SK-N-SH treated with all-trans-retinoic acid at 6 μM for 48 hours (cell line): ENCODE results near the gene ZNF697.

Source experiments
- ATAC-seq: fragments of 200-7000 bp; cut with Tn5 transposase; 3 replicates; pipeline ENCODE4 v1.9.1; 2020; ENCODE audit warnings: mild to moderate bottlenecking, moderate library complexity
- ARNTL ChIP-seq: fragments of 450-650 bp; formaldehyde crosslinking; IDR thresholded peaks from 2 replicates; pipeline ENCODE4 v1.5.0; 2020; ENCODE audit warnings: low read depth, mild to moderate bottlenecking, moderate library complexity, borderline replicate concordance
- BACH2 ChIP-seq: fragments of 250-450 bp; sonication (Bioruptor Pico); IDR thresholded peaks from 2 replicates; pipeline ENCODE4 v1.9.0; 2021; ENCODE audit warnings: mild to moderate bottlenecking, borderline replicate concordance
- CSDC2 ChIP-seq: fragments of 250-450 bp; sonication (Bioruptor Pico); IDR thresholded peaks from 2 replicates; pipeline ENCODE4 v1.5.0; 2020; ENCODE audit warnings: mild to moderate bottlenecking, moderate library complexity
- ESRRG ChIP-seq: fragments of 250-450 bp; sonication (Bioruptor Pico); IDR thresholded peaks from 2 replicates; pipeline ENCODE4 v1.6.1; 2021; ENCODE audit warnings: mild to moderate bottlenecking
- ISL1 ChIP-seq: fragments of 250-450 bp; sonication (Bioruptor Pico); IDR thresholded peaks from 2 replicates; pipeline ENCODE4 v2.1.2; 2022; ENCODE audit warnings: mild to moderate bottlenecking, moderate library complexity
- OSR1 ChIP-seq: fragments of 250-450 bp; sonication (Bioruptor Pico); IDR thresholded peaks from 2 replicates; pipeline ENCODE4 v1.8.0; 2022; ENCODE audit warnings: moderate library complexity, mild to moderate bottlenecking, inconsistent platforms
- PPARA ChIP-seq: fragments of 250-450 bp; sonication (Bioruptor Pico); IDR thresholded peaks from 2 replicates; pipeline ENCODE4 v1.5.0; 2020; ENCODE audit warnings: mild to moderate bottlenecking, borderline replicate concordance
- RARB ChIP-seq: fragments of 250-450 bp; sonication (Bioruptor Pico); IDR thresholded peaks from 2 replicates; pipeline ENCODE4 v1.8.0; 2021; ENCODE audit warnings: mild to moderate bottlenecking, moderate library complexity
- SNAI2 ChIP-seq: fragments of 250-450 bp; sonication (Bioruptor Pico); IDR thresholded peaks from 2 replicates; pipeline ENCODE4 v1.5.0; 2020; ENCODE audit warnings: mild to moderate bottlenecking, moderate library complexity
- TOX ChIP-seq: fragments of 250-450 bp; sonication (Bioruptor Pico); IDR thresholded peaks from 2 replicates; pipeline ENCODE4 v1.8.0; 2021; ENCODE audit warnings: mild to moderate bottlenecking, moderate library complexity, borderline replicate concordance
- ZC3H10 ChIP-seq: fragments of 250-450 bp; sonication (Bioruptor Pico); IDR thresholded peaks from 2 replicates; pipeline ENCODE4 v1.5.1; 2021; ENCODE audit warnings: mild to moderate bottlenecking, moderate library complexity
- ZFP3 ChIP-seq: fragments of 250-450 bp; sonication (Bioruptor Pico); IDR thresholded peaks from 2 replicates; pipeline ENCODE4 v1.5.0; 2020; ENCODE audit warnings: mild to moderate bottlenecking, moderate library complexity
- ZFP30 ChIP-seq: fragments of 450-650 bp; formaldehyde crosslinking; IDR thresholded peaks from 2 replicates; pipeline ENCODE4 v1.5.0; 2022; ENCODE audit warnings: mild to moderate bottlenecking, moderate library complexity
- ZNF565 ChIP-seq: fragments of 450-650 bp; formaldehyde crosslinking; conservative IDR thresholded peaks from 2 replicates; pipeline ENCODE4 v1.5.0; 2020; ENCODE audit warnings: low read depth, mild to moderate bottlenecking, moderate library complexity
- ZNF70 ChIP-seq: fragments of 450-650 bp; formaldehyde crosslinking; IDR thresholded peaks from 2 replicates; pipeline ENCODE4 v1.5.0; 2020; ENCODE audit warnings: mild to moderate bottlenecking, moderate library complexity
- ZNF8 ChIP-seq: fragments of 450-650 bp; formaldehyde crosslinking; IDR thresholded peaks from 2 replicates; pipeline ENCODE4 v1.5.0; 2020; ENCODE audit warnings: mild to moderate bottlenecking, moderate library complexity
- TF ChIP-seq, protein P1 (sequence below): fragments of 250-450 bp; sonication (Bioruptor Pico); IDR thresholded peaks from 2 replicates; pipeline ENCODE4 v1.8.0; 2021; ENCODE audit warnings: low read depth, mild to moderate bottlenecking, moderate library complexity, borderline replicate concordance
- TF ChIP-seq, protein P2 (sequence below): fragments of 250-450 bp; sonication (Bioruptor Pico); IDR thresholded peaks from 2 replicates; pipeline ENCODE4 v1.5.1; 2020; ENCODE audit warnings: low read depth, mild to moderate bottlenecking, moderate library complexity
- TF ChIP-seq, protein P3 (sequence below): fragments of 250-450 bp; sonication (Bioruptor Pico); IDR thresholded peaks from 2 replicates; pipeline ENCODE4 v1.5.1; 2021; ENCODE audit warnings: mild to moderate bottlenecking, moderate library complexity
- TF ChIP-seq, protein P4 (sequence below): fragments of 250-450 bp; sonication (Bioruptor Pico); IDR thresholded peaks from 2 replicates; pipeline ENCODE4 v1.5.0; 2020; ENCODE audit warnings: mild to moderate bottlenecking, moderate library complexity
- TF ChIP-seq, protein P5 (sequence below): fragments of 250-450 bp; sonication (Bioruptor Pico); IDR thresholded peaks from 2 replicates; pipeline ENCODE4 v1.8.0; 2020; ENCODE audit warnings: mild to moderate bottlenecking, moderate library complexity, borderline replicate concordance

The ZNF697 gene

DNA sequence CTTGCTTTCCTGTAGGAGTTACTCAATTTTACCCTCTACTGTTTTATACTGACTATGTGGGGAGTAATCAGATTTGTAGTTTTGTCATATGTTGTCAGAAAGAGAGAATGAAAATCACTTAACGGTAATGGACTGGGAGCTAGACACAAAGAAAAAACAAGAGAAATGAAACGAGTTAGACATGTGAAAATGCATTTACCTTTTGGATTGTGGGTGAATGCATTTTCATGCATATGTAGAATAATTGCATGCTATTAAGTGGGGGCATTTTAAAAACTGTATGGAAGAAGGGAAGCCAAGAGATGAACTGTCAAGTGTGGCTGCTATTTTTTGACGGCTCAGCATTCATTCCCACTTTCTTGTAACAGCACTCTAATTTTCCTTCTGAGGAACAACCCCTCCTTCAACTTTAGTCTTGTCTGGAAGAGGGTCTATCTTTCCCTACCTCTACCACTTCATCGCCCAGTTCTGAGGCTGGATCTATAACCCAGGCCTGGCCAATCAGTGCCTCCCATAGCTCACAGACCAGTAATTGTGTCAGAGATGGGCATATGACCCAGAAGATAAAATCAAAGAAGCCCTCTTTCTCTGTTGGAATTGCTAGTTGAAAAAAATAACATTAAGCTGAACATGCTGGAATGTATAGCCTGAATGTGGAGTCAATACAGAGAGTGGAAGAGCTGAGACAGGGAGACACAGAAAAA, 5.2 kb upstream of the ZNF697 start:
- TF ChIP-seq ARNTL (CRISPR knock-in tag): no peak
- TF ChIP-seq ISL1: no peak
- no peak for TF ChIP-seq ESRRG
- no peak for TF ChIP-seq RARB (CRISPR knock-in tag)
- no peak for ATAC-seq

DNA sequence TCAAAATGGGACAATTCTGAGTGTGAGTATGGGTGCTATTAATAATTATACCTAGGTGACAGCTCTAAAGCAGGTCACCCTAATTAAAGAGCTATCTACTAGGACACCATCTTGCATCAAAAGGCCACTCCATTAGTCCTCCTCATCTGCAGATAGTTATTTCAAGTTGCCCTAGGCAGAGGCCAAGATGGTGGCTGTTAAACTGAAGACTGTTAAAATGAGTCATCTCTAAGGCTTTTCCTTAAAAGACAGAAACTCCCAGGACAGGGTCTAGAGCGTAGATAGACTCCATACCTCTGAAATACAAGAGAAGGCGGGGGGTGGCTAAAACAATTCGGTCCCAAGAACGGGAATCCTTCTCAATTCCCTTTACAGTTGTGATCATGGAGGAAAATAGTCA, 4.5 kb upstream of the ZNF697 start:
- ATAC-seq: no peak
- TF ChIP-seq, protein P1, sequence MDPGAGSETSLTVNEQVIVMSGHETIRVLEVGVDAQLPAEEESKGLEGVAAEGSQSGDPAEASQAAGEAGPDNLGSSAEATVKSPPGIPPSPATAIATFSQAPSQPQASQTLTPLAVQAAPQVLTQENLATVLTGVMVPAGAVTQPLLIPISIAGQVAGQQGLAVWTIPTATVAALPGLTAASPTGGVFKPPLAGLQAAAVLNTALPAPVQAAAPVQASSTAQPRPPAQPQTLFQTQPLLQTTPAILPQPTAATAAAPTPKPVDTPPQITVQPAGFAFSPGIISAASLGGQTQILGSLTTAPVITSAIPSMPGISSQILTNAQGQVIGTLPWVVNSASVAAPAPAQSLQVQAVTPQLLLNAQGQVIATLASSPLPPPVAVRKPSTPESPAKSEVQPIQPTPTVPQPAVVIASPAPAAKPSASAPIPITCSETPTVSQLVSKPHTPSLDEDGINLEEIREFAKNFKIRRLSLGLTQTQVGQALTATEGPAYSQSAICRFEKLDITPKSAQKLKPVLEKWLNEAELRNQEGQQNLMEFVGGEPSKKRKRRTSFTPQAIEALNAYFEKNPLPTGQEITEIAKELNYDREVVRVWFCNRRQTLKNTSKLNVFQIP (CRISPR knock-in tag): no peak
- TF ChIP-seq RARB (CRISPR knock-in tag) (no peak), ZFP30 (CRISPR knock-in tag) (no peak), ISL1 (no peak), ARNTL (CRISPR knock-in tag) (no peak), ZNF565 (CRISPR knock-in tag) (no peak), ESRRG (no peak), ZNF8 (CRISPR knock-in tag) (no peak), SNAI2 (CRISPR knock-in tag) (no peak), OSR1 (no peak), CSDC2 (CRISPR knock-in tag) (no peak), TOX (CRISPR knock-in tag) (no peak), PPARA (CRISPR knock-in tag) (no peak), ZNF70 (no peak), BACH2 (CRISPR knock-in tag) (no peak)
- TF ChIP-seq, protein P2, sequence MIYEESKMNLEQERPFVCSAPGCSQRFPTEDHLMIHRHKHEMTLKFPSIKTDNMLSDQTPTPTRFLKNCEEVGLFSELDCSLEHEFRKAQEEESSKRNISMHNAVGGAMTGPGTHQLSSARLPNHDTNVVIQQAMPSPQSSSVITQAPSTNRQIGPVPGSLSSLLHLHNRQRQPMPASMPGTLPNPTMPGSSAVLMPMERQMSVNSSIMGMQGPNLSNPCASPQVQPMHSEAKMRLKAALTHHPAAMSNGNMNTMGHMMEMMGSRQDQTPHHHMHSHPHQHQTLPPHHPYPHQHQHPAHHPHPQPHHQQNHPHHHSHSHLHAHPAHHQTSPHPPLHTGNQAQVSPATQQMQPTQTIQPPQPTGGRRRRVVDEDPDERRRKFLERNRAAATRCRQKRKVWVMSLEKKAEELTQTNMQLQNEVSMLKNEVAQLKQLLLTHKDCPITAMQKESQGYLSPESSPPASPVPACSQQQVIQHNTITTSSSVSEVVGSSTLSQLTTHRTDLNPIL (CRISPR knock-in tag): no peak
- TF ChIP-seq, protein P3, sequence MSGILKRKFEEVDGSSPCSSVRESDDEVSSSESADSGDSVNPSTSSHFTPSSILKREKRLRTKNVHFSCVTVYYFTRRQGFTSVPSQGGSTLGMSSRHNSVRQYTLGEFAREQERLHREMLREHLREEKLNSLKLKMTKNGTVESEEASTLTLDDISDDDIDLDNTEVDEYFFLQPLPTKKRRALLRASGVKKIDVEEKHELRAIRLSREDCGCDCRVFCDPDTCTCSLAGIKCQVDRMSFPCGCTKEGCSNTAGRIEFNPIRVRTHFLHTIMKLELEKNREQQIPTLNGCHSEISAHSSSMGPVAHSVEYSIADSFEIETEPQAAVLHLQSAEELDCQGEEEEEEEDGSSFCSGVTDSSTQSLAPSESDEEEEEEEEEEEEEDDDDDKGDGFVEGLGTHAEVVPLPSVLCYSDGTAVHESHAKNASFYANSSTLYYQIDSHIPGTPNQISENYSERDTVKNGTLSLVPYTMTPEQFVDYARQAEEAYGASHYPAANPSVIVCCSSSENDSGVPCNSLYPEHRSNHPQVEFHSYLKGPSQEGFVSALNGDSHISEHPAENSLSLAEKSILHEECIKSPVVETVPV: no peak
- TF ChIP-seq, protein P4, sequence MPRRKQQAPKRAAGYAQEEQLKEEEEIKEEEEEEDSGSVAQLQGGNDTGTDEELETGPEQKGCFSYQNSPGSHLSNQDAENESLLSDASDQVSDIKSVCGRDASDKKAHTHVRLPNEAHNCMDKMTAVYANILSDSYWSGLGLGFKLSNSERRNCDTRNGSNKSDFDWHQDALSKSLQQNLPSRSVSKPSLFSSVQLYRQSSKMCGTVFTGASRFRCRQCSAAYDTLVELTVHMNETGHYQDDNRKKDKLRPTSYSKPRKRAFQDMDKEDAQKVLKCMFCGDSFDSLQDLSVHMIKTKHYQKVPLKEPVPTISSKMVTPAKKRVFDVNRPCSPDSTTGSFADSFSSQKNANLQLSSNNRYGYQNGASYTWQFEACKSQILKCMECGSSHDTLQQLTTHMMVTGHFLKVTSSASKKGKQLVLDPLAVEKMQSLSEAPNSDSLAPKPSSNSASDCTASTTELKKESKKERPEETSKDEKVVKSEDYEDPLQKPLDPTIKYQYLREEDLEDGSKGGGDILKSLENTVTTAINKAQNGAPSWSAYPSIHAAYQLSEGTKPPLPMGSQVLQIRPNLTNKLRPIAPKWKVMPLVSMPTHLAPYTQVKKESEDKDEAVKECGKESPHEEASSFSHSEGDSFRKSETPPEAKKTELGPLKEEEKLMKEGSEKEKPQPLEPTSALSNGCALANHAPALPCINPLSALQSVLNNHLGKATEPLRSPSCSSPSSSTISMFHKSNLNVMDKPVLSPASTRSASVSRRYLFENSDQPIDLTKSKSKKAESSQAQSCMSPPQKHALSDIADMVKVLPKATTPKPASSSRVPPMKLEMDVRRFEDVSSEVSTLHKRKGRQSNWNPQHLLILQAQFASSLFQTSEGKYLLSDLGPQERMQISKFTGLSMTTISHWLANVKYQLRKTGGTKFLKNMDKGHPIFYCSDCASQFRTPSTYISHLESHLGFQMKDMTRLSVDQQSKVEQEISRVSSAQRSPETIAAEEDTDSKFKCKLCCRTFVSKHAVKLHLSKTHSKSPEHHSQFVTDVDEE (CRISPR knock-in tag): no peak
- TF ChIP-seq, protein P5, sequence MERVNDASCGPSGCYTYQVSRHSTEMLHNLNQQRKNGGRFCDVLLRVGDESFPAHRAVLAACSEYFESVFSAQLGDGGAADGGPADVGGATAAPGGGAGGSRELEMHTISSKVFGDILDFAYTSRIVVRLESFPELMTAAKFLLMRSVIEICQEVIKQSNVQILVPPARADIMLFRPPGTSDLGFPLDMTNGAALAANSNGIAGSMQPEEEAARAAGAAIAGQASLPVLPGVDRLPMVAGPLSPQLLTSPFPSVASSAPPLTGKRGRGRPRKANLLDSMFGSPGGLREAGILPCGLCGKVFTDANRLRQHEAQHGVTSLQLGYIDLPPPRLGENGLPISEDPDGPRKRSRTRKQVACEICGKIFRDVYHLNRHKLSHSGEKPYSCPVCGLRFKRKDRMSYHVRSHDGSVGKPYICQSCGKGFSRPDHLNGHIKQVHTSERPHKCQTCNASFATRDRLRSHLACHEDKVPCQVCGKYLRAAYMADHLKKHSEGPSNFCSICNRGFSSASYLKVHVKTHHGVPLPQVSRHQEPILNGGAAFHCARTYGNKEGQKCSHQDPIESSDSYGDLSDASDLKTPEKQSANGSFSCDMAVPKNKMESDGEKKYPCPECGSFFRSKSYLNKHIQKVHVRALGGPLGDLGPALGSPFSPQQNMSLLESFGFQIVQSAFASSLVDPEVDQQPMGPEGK (CRISPR knock-in tag): no peak

GRCh38 chr1:119651641-119652040, 3.6 kb upstream of the ZNF697 start:
- no peak for ATAC-seq

More at GRCh38 chr1:119651641-119652040, 3.6 kb upstream of the ZNF697 start:
- no peak for TF ChIP-seq ZC3H10 (CRISPR knock-in tag)
- no peak for TF ChIP-seq ARNTL (CRISPR knock-in tag)
- no peak for TF ChIP-seq ZNF8 (CRISPR knock-in tag)
- no peak for TF ChIP-seq SNAI2 (CRISPR knock-in tag)
- no peak for TF ChIP-seq TOX (CRISPR knock-in tag)
- TF ChIP-seq, protein P3: no peak
- TF ChIP-seq, protein P1 (CRISPR knock-in tag): no peak
- TF ChIP-seq RARB (CRISPR knock-in tag): no peak
- TF ChIP-seq ZFP3 (CRISPR knock-in tag): no peak
- TF ChIP-seq ISL1: no peak
- no peak for TF ChIP-seq ZNF70
- TF ChIP-seq, protein P5 (CRISPR knock-in tag): no peak
- TF ChIP-seq ZNF565 (CRISPR knock-in tag): no peak
- TF ChIP-seq ZFP30 (CRISPR knock-in tag): no peak
- TF ChIP-seq OSR1: no peak
- TF ChIP-seq CSDC2 (CRISPR knock-in tag): no peak
